Suprapubic skin (tissue), 4 donors: ENCODE results near the gene NPC1.

Experiments
- CTCF ChIP-seq, 2 donors: fragments of 200-600 bp in 1 of 2; fragments of 450-650 bp in 1 of 2; sonication (generic) in 1 of 2; IDR thresholded peaks; one replicate each; pipeline ENCODE4 v1.5.1; 2016 to 2019; ENCODE audit warnings: antibody characterized with exemption in 2 of 2, mild to moderate bottlenecking in 1 of 2, moderate library complexity in 1 of 2
- EP300 ChIP-seq: sonication (generic); formaldehyde crosslinking; IDR thresholded peaks from one replicate; pipeline ENCODE4 v1.6.1; 2017; ENCODE audit warnings: antibody characterized with exemption
- POLR2A ChIP-seq, 2 donors: fragments of 450-650 bp; IDR thresholded peaks; one replicate each; pipeline ENCODE4 v1.6.1; 2017; ENCODE audit warnings: antibody characterized with exemption in 2 of 2, mild to moderate bottlenecking in 2 of 2, moderate library complexity in 2 of 2
- POLR2AphosphoS5 ChIP-seq, 3 donors: sonication (generic); formaldehyde crosslinking; IDR thresholded peaks; one replicate each; pipeline ENCODE4 v1.6.1; 2017; ENCODE audit warnings: antibody characterized with exemption in 3 of 3

DNA sequence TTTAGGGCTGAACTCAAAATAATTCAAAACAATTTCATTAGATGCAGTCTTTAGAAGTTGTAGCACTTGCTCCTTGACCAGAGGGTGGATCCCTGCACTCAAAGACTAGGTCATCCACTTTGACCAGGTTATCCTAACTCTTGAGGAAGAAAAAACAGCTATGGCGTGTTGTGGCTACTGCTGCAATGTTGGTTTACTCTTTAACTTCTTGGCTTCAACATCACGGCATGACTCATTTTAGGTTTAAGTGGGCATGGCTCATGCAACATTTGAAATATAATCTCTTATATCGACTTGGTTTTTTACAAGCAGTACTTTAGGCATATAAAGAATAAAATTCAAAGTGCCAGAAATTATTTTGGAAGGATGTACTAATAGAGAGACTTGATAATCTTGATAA lies 41.0 kb upstream of the NPC1 start:
- TF ChIP-seq CTCF (IDR thresholded peaks at IDR 0.05) (no peak), POLR2A (IDR thresholded peaks at IDR 0.05) (no peak), EP300 (no peak), POLR2AphosphoS5 (IDR thresholded peaks at IDR 0.05) (no peak)
